BLaER1 (cell line): ENCODE data around the gene RAC2.
A peak's percentile ranks its signal among the peaks of the same experiment; 100 is the strongest.

Source experiments
- H3K27ac ChIP-seq: shearing (Covaris generic); formaldehyde crosslinking; 2 replicates; pipeline ENCODE4 v1.8.1; 2022
- H3K27me3 ChIP-seq: shearing (Covaris generic); formaldehyde crosslinking; 2 replicates; pipeline ENCODE4 v1.8.1; 2022
- H3K36me3 ChIP-seq: shearing (Covaris generic); formaldehyde crosslinking; 2 replicates; pipeline ENCODE4 v1.8.1; 2022
- H3K4me1 ChIP-seq: shearing (Covaris generic); formaldehyde crosslinking; 2 replicates; pipeline ENCODE4 v1.8.1; 2022
- H3K4me2 ChIP-seq: shearing (Covaris generic); formaldehyde crosslinking; 2 replicates; pipeline ENCODE4 v1.8.1; 2022
- H3K4me3 ChIP-seq: shearing (Covaris generic); formaldehyde crosslinking; 2 replicates; pipeline ENCODE4 v1.8.1; 2022
- H3K9ac ChIP-seq: shearing (Covaris generic); formaldehyde crosslinking; 2 replicates; pipeline ENCODE4 v1.8.1; 2022
- H3K9me3 ChIP-seq: shearing (Covaris generic); formaldehyde crosslinking; 2 replicates; pipeline ENCODE4 v1.8.1; 2022
- H4K20me1 ChIP-seq: shearing (Covaris generic); formaldehyde crosslinking; 2 replicates; pipeline ENCODE4 v1.8.1; 2022
- Cebpa-rat ChIP-seq: shearing (Covaris generic); IDR thresholded peaks from 2 replicates; pipeline ENCODE4 v1.8.1; 2022

The RAC2 gene

DNA sequence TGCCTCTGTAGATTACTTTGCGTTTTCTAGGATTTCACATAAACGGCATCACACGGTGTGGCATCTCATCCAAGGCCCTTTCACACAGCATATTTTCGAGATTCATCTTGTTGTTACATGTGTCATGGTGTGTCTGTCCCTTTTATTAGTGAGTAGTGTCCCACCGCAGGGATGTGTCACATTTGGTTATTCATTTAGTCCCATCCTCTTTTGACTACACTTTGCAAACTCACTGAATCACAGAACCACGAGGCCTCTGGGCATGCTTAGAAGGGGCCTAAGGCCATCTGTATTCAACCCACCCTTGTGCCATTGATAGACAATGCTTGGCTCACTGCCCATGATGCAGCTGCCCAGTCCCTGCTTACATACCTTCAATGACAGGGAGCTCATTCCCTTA lies 4.2 kb upstream of the RAC2 start:
- peaks cover 25% of the 10 kb centered on the region for H3K4me1 ChIP-seq
- no peak overlapping the region for H3K9ac ChIP-seq
- no peak overlapping the region for H3K4me2 ChIP-seq
- H3K4me3 ChIP-seq: no peak overlapping the region
- no peak for TF ChIP-seq Cebpa-rat
- H3K36me3 ChIP-seq: no peaks in the 10 kb centered on the region
- no peaks in the 10 kb centered on the region for H3K9me3 ChIP-seq
- no peak overlapping the region for H3K27ac ChIP-seq
- no peaks in the 10 kb centered on the region for H3K27me3 ChIP-seq
- no peaks in the 10 kb centered on the region for H4K20me1 ChIP-seq

DNA sequence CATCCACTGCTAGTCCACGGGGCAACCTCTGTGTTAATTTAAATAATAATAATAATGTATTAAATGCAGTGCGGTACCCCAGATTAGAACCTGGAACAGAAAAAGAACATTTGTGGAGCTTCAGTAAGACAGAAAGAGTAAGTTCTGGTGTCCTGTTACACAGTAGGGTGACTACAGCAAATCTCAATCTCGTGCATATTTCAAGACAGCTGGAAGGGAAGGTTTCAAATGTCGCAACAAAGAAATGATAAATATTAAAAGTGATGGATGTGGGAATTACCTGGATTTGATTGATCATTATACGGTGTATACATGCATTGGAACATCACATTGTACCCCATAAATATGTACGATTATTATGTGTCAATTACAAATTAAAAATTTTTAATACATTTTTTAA lies 1.7 kb upstream of the RAC2 start:
- Histone ChIP-seq H4K20me1 (peaks cover 16% of the 10 kb centered on the region), H3K36me3 (peaks cover 11% of the 10 kb centered on the region), H3K9me3 (no peaks in the 10 kb centered on the region), H3K4me1 (peaks cover 49% of the 10 kb centered on the region), H3K4me3 (no peak overlapping the region), H3K27ac (peak overlapping the region; percentile 90), H3K27me3 (no peaks in the 10 kb centered on the region), H3K4me2 (peak overlapping the region; percentile 100), H3K9ac (peak overlapping the region; percentile 48; the same call in 1 of the 2 replicates)
- no peak for TF ChIP-seq Cebpa-rat

DNA sequence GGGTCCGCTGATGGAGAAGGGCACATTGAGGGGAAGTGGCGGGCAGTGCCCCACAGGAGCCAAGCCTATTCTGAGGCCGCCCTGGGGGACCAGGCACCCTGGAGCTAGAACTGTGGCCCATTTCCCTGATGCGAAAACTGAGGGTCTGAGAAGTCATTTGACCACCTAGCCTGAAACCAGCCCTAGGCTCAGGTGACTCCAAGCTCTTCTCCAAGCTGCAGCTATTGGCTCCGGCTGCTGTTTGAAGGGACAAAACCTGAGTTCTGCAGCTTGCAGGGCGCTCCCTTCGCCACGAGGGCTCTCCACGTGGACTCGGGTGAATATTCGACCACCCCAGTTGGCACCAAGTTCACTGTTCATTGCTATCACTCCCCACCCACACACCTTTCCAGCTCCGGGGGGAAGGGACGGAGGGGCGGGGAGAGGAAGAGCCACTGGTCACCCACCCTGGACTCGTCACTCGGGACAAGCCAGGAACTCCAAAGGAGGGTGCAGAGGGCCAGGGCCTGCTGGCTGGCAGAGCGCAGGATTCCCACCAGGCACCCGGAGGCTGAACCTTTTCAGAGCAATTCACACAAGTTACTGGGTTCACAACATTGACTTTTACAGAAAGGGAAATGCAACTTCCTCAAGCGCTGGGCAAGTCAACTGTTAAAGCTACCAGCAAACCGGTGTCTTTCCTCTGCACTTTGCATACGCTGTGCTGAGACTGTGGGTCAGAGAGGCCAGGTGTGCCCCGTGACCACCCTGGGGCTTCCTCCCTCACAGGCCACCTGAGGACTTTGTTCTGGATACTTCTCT lies 1.1 kb upstream of the RAC2 start:
- Histone ChIP-seq H4K20me1 (peaks cover 22% of the 10 kb centered on the region), H3K4me1 (peaks cover 55% of the 10 kb centered on the region), H3K36me3 (peaks cover 17% of the 10 kb centered on the region), H3K9me3 (no peaks in the 10 kb centered on the region), H3K9ac (peak overlapping the region; percentile 48; the same call in 1 of the 2 replicates), H3K4me3 (peak overlapping the region; percentile 85), H3K27me3 (no peaks in the 10 kb centered on the region), H3K27ac (peak overlapping the region; percentile 90), H3K4me2 (peak overlapping the region; percentile 100)
- no peak for TF ChIP-seq Cebpa-rat

DNA sequence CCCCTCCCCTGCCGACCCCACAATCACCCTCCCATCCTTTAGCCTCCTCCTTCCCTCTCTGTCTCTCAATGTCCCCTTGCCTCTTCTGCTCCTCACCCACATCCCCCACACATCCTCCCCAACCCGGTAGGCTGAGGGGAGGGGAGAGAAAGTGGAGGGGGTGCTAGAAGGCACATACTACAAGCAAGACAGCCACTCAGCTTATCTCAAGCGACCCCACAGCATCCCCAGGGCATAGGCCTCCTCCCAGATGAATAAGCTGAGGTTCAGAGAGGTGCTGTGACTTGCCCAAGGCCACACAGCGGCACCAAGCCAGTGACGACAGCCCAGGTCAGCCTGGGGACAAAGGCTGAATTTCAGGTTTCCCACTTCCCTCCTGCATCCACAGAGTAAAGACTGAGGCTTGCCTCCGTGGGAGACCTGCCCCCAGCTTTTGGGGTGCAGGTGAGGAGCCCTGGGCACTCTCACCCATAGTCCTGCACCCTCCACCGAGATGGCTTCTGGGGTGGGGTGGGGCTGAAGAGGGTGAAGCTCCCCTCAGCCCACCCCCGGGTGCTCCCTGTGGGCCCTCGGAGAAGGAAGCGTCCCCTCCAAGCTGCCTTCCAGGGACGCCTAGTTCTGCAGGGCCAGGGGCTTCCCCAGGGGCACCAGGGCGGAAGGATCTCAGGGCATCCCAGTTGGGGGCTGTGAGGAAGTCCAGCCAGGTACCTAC lies 511 bp downstream of the RAC2 start:
- peak overlapping the region; percentile 85 for H3K4me3 ChIP-seq

DNA sequence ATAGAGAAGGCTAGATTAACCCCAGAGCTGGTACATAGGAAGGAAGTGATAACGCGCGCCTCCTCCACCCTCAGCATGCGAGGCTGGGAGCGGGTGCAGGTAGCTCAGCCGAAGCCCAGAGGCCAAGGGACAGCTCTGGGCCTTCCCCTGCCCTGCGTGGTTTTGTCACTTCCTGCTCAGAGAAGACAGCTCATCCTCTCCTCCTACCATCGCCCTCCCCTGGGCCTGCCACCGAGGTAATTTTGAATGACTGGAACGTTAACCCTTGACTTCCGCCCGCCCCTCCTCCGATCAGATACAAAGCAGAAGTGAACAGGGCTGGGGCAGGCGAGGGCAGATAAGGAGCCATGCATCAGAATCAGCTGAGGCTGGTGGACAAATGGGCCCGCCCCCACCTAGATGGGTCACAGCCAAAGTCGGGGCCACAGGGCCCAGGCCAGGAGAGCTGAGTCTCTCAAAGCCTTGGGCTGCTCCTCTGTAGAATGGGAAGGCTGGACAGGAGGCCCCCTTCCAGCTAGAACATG lies 1.6 kb downstream of the RAC2 start:
- H3K36me3 ChIP-seq: peaks cover 44% of the 10 kb centered on the region
- H3K9me3 ChIP-seq: no peaks in the 10 kb centered on the region
- peaks cover 49% of the 10 kb centered on the region for H4K20me1 ChIP-seq
- peak overlapping the region; percentile 84 for H3K9ac ChIP-seq
- H3K4me2 ChIP-seq: peak overlapping the region; percentile 100
- TF ChIP-seq Cebpa-rat: no peak
- H3K4me1 ChIP-seq: peaks cover 82% of the 10 kb centered on the region
- H3K4me3 ChIP-seq: peak overlapping the region; percentile 85
- peak overlapping the region; percentile 90 for H3K27ac ChIP-seq
- H3K27me3 ChIP-seq: no peaks in the 10 kb centered on the region

More for the DNA sequence above, 511 bp downstream of the RAC2 start:
- Histone ChIP-seq H3K9ac (peak overlapping the region; percentile 84), H3K4me2 (peak overlapping the region; percentile 100), H4K20me1 (peaks cover 38% of the 10 kb centered on the region), H3K27ac (peak overlapping the region; percentile 90), H3K27me3 (no peaks in the 10 kb centered on the region), H3K36me3 (peaks cover 33% of the 10 kb centered on the region), H3K4me1 (peaks cover 71% of the 10 kb centered on the region), H3K9me3 (no peaks in the 10 kb centered on the region)
- no peak for TF ChIP-seq Cebpa-rat

DNA sequence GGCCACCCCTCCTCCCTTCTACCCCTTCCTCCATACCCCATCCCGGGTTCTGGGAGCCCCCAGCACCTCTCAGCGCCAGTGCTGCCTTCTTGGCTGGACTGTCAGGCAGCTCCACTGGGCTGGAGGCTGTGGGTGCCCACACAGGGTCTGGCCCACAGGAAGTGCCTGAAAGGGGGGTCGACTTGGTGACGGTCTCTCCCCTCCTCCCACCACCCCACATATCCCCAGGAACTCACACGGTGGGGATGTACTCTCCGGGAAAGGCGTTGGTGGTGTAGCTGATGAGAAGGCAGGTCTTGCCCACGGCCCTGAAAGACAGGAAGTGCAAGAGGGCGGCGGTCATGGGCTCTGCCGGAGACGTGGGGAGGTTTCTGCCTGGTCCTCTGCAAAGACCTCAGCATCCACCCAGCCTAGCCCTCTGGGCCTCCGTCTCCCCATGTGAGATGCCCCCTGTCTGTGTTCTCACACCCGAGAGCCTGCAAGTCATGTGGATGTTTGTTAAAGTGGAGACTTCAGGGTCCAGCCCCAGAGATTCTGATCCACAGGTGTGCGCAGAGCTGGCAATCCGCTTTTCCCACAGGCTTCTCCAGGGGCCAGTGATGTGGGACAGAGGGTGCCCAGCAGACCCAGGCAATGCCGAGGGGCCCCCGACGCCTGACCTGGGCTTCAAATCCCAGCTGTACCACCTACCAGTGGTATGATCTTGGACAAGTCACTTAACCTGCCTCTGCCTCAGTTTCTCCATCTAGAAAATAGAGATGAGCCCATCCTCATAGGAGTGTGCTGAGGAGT lies 2.5 kb downstream of the RAC2 start:
- H3K27me3 ChIP-seq: no peaks in the 10 kb centered on the region
- peak overlapping the region; percentile 85 for H3K4me3 ChIP-seq
- peak overlapping the region; percentile 84 for H3K9ac ChIP-seq
- peaks cover 50% of the 10 kb centered on the region for H3K36me3 ChIP-seq
- TF ChIP-seq Cebpa-rat: no peak
- peak overlapping the region; percentile 100 for H3K4me2 ChIP-seq
- H3K27ac ChIP-seq: peak overlapping the region; percentile 90
- peaks cover 89% of the 10 kb centered on the region for H3K4me1 ChIP-seq
- no peaks in the 10 kb centered on the region for H3K9me3 ChIP-seq
- H4K20me1 ChIP-seq: peaks cover 56% of the 10 kb centered on the region

DNA sequence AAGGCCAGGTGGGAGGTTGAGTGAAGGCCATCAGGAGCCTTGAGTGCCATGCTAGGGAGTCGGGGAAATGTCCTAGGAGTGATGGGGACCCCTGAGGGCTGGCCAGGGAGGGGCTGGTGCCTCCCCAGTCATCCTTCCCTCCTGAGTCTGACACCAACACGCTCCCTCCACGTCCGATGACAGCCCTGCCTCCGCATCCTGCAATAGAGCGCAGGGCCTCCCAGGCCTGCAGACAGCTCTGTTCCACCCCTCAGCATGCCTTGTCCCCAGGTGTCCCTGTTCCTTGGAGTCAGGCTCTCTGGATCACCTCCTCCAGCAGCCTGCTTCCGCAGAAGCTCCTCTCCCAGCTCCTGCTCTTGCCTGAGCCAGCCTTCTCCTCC lies 3.1 kb downstream of the RAC2 start:
- Histone ChIP-seq H3K36me3 (peaks cover 56% of the 10 kb centered on the region), H4K20me1 (peaks cover 62% of the 10 kb centered on the region), H3K27ac (peak overlapping the region; percentile 90), H3K4me3 (peak overlapping the region; percentile 85), H3K4me2 (peak overlapping the region; percentile 100), H3K9ac (peak overlapping the region; percentile 84), H3K4me1 (peaks cover 92% of the 10 kb centered on the region), H3K9me3 (no peaks in the 10 kb centered on the region), H3K27me3 (no peaks in the 10 kb centered on the region)
- TF ChIP-seq Cebpa-rat: no peak

DNA sequence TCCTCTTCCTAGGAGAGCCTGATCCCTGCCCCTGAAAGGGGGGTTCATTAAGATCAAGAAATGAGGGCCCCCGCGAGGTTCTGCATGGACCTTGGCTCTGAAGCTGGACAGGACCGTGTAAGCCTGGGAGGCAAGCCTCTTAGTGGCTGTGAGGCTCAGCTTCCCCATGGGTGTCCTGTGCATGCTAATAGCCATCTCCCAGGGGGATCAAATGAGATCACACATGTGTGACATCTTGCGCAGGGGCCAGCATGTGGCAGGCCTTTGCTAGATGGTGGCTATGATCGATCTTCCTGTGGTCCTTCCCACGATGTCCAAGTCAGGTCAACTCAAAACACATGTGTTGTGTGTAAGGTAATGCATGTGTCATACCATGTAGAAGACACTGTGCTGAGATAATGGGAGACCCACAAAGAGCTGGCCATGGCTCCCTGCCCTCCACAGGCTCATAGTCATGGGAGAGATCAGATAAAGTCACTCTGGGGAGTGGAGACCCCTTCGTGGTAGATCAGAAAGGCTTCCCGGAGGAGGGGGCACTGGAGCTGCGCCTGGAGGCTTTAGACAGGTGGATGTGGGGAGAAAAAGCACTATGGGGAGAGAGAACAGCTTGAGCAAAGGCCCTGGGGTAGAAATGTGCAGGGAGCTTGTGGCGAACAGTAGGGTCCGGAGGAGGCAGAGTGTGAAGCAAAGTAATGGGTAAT lies 3.7 kb downstream of the RAC2 start:
- Histone ChIP-seq H3K36me3 (peaks cover 61% of the 10 kb centered on the region), H3K4me1 (peaks cover 92% of the 10 kb centered on the region), H3K9ac (peak overlapping the region; percentile 84; the same call in 1 of the 2 replicates), H3K27ac (peak overlapping the region; percentile 90), H4K20me1 (peaks cover 67% of the 10 kb centered on the region), H3K27me3 (no peaks in the 10 kb centered on the region), H3K4me2 (peak overlapping the region; percentile 100), H3K9me3 (no peaks in the 10 kb centered on the region), H3K4me3 (0 out of 2 replicates have a peak overlapping the region, but pooled peaks have one; percentile 4)
- TF ChIP-seq Cebpa-rat: no peak
